Endothelial cell of coronary artery (primary cell): ENCODE results near the gene VMO1. TPM values are rescaled to one million over a fixed set of nuclear protein-coding genes. Genes with fewer than 3 reads are reported as not detected.

Experiments used
- total RNA-seq: library from RNA; depleted of rRNA; stranded (reverse); fragments of >200 nt; gene quantifications from 2 replicates; pipeline ENCODE4 v1.2.3, GENCODE V29; 2014

VMO1 gene
- total RNA-seq: 0.19 and 0.45 TPM in 2 replicates

GRCh38 chr17:4786106-4786511 lies at the start of gene VMO1:
TSS of gene VMO1 (minus strand) at chr17:4786364. CDS start at chr17:4786352, 12 bp downstream.

DNA sequence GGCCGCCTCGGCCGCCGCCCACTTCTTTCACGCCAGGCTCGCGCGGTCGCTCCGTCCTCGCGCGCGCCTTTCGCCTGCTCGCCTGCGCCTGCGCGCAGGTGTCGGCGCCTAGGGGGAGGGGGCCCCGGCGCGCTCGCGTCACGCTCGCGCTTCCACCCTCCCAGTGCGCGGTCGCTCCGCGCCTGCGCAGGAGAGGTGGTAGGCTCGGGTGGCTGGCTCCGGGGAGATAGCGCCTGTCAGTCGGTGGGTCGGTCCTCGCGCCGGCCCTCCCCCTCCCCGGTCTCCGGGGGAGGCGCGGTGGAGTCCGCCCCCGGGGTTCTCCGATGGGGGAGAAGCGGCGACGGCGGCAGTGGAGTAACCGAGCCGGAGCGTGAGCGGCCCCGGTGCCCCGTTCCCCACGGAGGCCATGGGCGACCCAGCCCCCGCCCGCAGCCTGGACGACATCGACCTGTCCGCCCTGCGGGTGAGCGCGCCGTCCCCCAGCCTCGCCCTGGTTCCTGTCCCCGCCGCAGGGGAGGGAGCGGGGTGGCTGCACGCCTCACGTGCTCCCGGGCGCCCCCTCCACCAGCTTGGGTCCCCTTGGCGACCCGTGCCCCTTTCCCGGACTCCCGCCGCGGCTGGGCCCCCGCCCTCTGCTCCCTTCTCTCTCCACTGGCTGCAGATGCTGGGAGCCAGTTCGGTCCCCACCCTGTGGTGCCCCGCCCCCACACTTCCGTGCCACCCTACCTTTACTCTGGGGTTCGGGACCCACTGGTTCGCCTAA lies 47.2 kb upstream of the VMO1 start, which contains the start of gene MINK1:
TSS of gene MINK1 (plus strand) at position 163 of the 763 bp plus-strand sequence. CDS start at position 407, 244 bp downstream.

DNA sequence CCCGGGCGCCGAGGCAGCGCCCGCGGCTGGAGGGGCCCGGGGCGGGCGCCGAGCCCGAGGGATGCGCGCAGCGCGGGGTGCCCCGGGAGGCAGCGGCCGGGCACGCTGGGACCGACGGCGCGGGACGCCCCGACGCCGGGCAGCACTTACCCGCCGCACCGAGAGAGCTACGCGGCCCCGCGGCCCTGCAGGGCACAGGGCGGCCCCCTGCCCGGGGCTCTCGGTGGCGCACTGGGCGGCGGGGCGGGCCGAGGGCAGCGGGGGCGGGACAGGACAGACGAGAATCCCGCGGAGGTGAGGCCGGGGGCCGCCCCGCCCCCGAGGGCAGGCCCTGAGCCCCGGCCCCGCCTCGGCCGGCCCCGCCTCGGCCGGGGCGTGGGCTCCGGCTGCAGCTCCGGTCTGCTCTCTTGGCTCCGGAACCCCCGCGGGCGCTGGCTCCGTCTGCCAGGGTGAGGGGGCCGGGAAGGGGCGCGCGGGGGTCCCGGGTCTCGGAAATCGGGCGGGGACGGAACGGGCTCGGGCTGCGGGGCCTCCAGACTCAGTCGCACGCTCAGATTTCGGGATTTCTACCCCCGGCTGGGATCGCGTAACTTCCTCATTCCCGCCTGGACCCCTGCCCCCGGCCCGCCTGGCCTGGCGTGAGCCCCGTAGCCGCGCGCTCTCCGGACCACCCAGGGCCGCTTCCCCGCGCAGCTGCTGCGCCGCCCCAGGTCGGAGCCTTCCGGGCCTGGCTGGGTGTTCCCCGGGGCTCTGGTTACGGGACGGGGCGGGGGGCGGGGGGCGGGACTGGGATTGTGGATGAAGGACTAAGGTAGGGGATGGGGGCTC lies 20.8 kb upstream of the VMO1 start, which contains the start of gene PLD2:
TSS of gene PLD2 (plus strand) at position 376 of the 828 bp plus-strand sequence. CDS start 621 bp downstream, outside the sequence.

GRCh38 chr17:4802228-4802627 lies 16.1 kb upstream of the VMO1 start, which contains the start of gene C17orf114:
TSS of gene C17orf114 (minus strand) at chr17:4802328.

GRCh38 chr17:4788807-4789700 lies 2.9 kb upstream of the VMO1 start, which contains the start of gene GLTPD2:
TSS of gene GLTPD2 (plus strand) at chr17:4788964. CDS start at chr17:4789012, 48 bp downstream.

GRCh38 chr17:4771519-4772234 lies 14.5 kb downstream of the VMO1 start, which contains the start of gene TM4SF5:
TSS of gene TM4SF5 (plus strand) at chr17:4771886. CDS start at chr17:4771923, 37 bp downstream.

GRCh38 chr17:4739122-4740024 lies 46.8 kb downstream of the VMO1 start, which contains the start of the genes CXCL16 and ZMYND15:
TSS of gene CXCL16 (minus strand) at chr17:4739928. CDS start at chr17:4739339, 589 bp downstream.
TSS of gene ZMYND15 (plus strand) at chr17:4739833. CDS start at chr17:4740549, 716 bp downstream.

Other genes starting within 250 kb of the VMO1 start
- 53.6 and 61.1 TPM in 2 replicates for gene MYBBP1A, start 231.0 kb downstream of the VMO1 start, total RNA-seq
- not detected in 2 replicates for gene GGT6, start 225.8 kb downstream of the VMO1 start, total RNA-seq
- under 0.01 TPM in 1 of 2 replicates, not detected in the other for gene SMTNL2, start 201.8 kb downstream of the VMO1 start, total RNA-seq
- not detected in 2 replicates for gene ALOX15, start 144.7 kb downstream of the VMO1 start, total RNA-seq
- gene PELP1, start 82.2 kb downstream of the VMO1 start, total RNA-seq: 14.3 and 17.8 TPM in 2 replicates
- 5.3 and 7.0 TPM in 2 replicates for gene ARRB2, start 75.7 kb downstream of the VMO1 start, total RNA-seq
- gene MED11, start 54.9 kb downstream of the VMO1 start, total RNA-seq: 9.3 and 10.7 TPM in 2 replicates
- gene ZMYND15, start 46.5 kb downstream of the VMO1 start, total RNA-seq: under 0.01 TPM in 1 of 2 replicates, not detected in the other
- gene CXCL16, start 46.4 kb downstream of the VMO1 start, total RNA-seq: 1.3 and 1.4 TPM in 2 replicates
- gene TM4SF5, start 14.5 kb downstream of the VMO1 start, total RNA-seq: not detected in 2 replicates
- not detected in 2 replicates for gene GLTPD2, start 2.6 kb upstream of the VMO1 start, total RNA-seq
- gene PSMB6, start 9.8 kb upstream of the VMO1 start, total RNA-seq: 196 and 275 TPM in 2 replicates
- gene PLD2, start 20.8 kb upstream of the VMO1 start, total RNA-seq: 28.0 and 28.3 TPM in 2 replicates
- gene MINK1, start 47.0 kb upstream of the VMO1 start, total RNA-seq: 30.8 and 48.3 TPM in 2 replicates
- gene C17orf107, start 113.2 kb upstream of the VMO1 start, total RNA-seq: 0.63 and 1.6 TPM in 2 replicates
- 0.28 and 1.5 TPM in 2 replicates for gene CHRNE, start 116.7 kb upstream of the VMO1 start, total RNA-seq
- gene GP1BA, start 145.9 kb upstream of the VMO1 start, total RNA-seq: not detected in 2 replicates
- 53.0 and 53.2 TPM in 2 replicates for gene SLC25A11, start 153.7 kb upstream of the VMO1 start, total RNA-seq
- 15.5 and 18.8 TPM in 2 replicates for gene RNF167, start 153.9 kb upstream of the VMO1 start, total RNA-seq
- 806 and 926 TPM in 2 replicates for gene PFN1, start 162.2 kb upstream of the VMO1 start, total RNA-seq
- 0.99 and 1.8 TPM in 2 replicates for gene ENO3, start 164.8 kb upstream of the VMO1 start, total RNA-seq
- 56.9 and 63.6 TPM in 2 replicates for gene SPAG7, start 181.5 kb upstream of the VMO1 start, total RNA-seq
- 4.3 and 13.7 TPM in 2 replicates for gene CAMTA2, start 201.3 kb upstream of the VMO1 start, total RNA-seq
- gene INCA1, start 211.2 kb upstream of the VMO1 start, total RNA-seq: 0.18 and 0.56 TPM in 2 replicates
- 132 and 141 TPM in 2 replicates for gene KIF1C, start 211.6 kb upstream of the VMO1 start, total RNA-seq
- under 0.01 and 0.09 TPM in 2 replicates for gene SLC52A1, start 249.1 kb upstream of the VMO1 start, total RNA-seq